Neuronal stem cell (in vitro differentiated cells): ENCODE measurements around the gene TOMM22.
"Not testable (repeated sequence)": the region's sequence is repeated elsewhere in the genome, so short reads cannot be mapped to it uniquely, and the experiment has no call there.

Experiments
- DNase-seq: peaks from one replicate; pipeline ENCODE4 v3.0.0-alpha.2; 2013; ENCODE audit warnings: low spot score
- H2AFZ ChIP-seq: one replicate; pipeline ENCODE4 v1.6.1; 2013; ENCODE audit warnings: mild to moderate bottlenecking, low read length, inconsistent platforms
- H2AK5ac ChIP-seq: 2 replicates; pipeline ENCODE4 v1.6.1; 2013; ENCODE audit warnings: low read depth, mild to moderate bottlenecking, inconsistent platforms, low read length, moderate library complexity, mixed read lengths
- H2BK120ac ChIP-seq: 2 replicates; pipeline ENCODE4 v1.6.1; 2013; ENCODE audit warnings: low read depth, mild to moderate bottlenecking, inconsistent platforms, low read length, moderate library complexity, mixed read lengths
- H2BK12ac ChIP-seq: one replicate; pipeline ENCODE4 v1.6.1; 2013; ENCODE audit warnings: low read length, inconsistent platforms
- H2BK15ac ChIP-seq: 2 replicates; pipeline ENCODE4 v1.6.1; 2013; ENCODE audit warnings: mild to moderate bottlenecking, low read length, inconsistent platforms, mixed read lengths
- H2BK5ac ChIP-seq: one replicate; pipeline ENCODE4 v1.6.1; 2013; ENCODE audit warnings: inconsistent platforms, mild to moderate bottlenecking, low read length, moderate library complexity
- H3K14ac ChIP-seq: one replicate; pipeline ENCODE4 v1.6.1; 2013; ENCODE audit warnings: low read length, inconsistent platforms
- H3K18ac ChIP-seq: 2 replicates; pipeline ENCODE4 v1.6.1; 2013; ENCODE audit warnings: low read length, inconsistent platforms
- H3K23ac ChIP-seq: 2 replicates; pipeline ENCODE4 v1.6.1; 2013; ENCODE audit warnings: low read depth, mild to moderate bottlenecking, mixed read lengths, low read length, inconsistent platforms; ENCODE audit not compliant: poor library complexity
- H3K27ac ChIP-seq: replicated peaks from 3 replicates; pipeline ENCODE4 v1.5.1; 2013; ENCODE audit warnings: low read length, inconsistent platforms
- H3K27me3 ChIP-seq, 3 experiments: 2 replicates each; pipeline ENCODE4 v1.6.1; 2013; ENCODE audit warnings: low read length in 3 of 3, mild to moderate bottlenecking in 2 of 3, inconsistent platforms in 1 of 3, low read depth in 1 of 3, mixed read lengths in 1 of 3, moderate library complexity in 1 of 3; ENCODE audit not compliant: control insufficient read depth in 3 of 3, insufficient read depth in 3 of 3
- H3K36me3 ChIP-seq, 2 donors: replicated peaks in 1 of 2; 2 replicates each; pipeline ENCODE4 v1.6.1; 2013; ENCODE audit warnings: low read length in 2 of 2; ENCODE audit not compliant: control insufficient read depth in 2 of 2, insufficient read depth in 2 of 2
- H3K4ac ChIP-seq: 2 replicates; pipeline ENCODE4 v1.6.1; 2013; ENCODE audit warnings: inconsistent platforms, mild to moderate bottlenecking, low read length, moderate library complexity
- H3K4me1 ChIP-seq, 2 donors: 1 replicate in 1 of 2; 2 replicates in 1 of 2; pipeline ENCODE4 v1.6.1; 2013; ENCODE audit warnings: low read length in 2 of 2, low read depth in 1 of 2; ENCODE audit not compliant: control insufficient read depth in 2 of 2, insufficient read depth in 1 of 2
- H3K4me2 ChIP-seq: one replicate; pipeline ENCODE4 v1.6.1; 2013; ENCODE audit warnings: mild to moderate bottlenecking, low read length, inconsistent platforms; ENCODE audit not compliant: insufficient read depth, poor library complexity, severe bottlenecking
- H3K4me3 ChIP-seq, 2 donors: 2 replicates each; pipeline ENCODE4 v1.5.1; 2013; ENCODE audit warnings: low read length in 2 of 2, mild to moderate bottlenecking in 2 of 2, inconsistent platforms in 1 of 2, moderate library complexity in 1 of 2
- H3K79me1 ChIP-seq: one replicate; pipeline ENCODE4 v1.6.1; 2013; ENCODE audit warnings: low read depth, mild to moderate bottlenecking, inconsistent platforms, low read length, moderate library complexity
- H3K9ac ChIP-seq: one replicate; pipeline ENCODE4 v1.6.1; 2013; ENCODE audit warnings: mild to moderate bottlenecking, low read depth, low read length, inconsistent platforms; ENCODE audit not compliant: poor library complexity
- H3K9me3 ChIP-seq, 2 donors: replicated peaks in 1 of 2; 2 replicates each; pipeline versions ENCODE3 to v1.6.1; 2013; ENCODE audit warnings: low read length in 2 of 2, mild to moderate bottlenecking in 2 of 2, inconsistent platforms in 1 of 2, low read depth in 1 of 2, mixed read lengths in 1 of 2, moderate library complexity in 1 of 2; ENCODE audit not compliant: control insufficient read depth in 2 of 2, insufficient read depth in 1 of 2
- H4K8ac ChIP-seq: one replicate; pipeline ENCODE4 v1.6.1; 2013; ENCODE audit warnings: low read depth, mild to moderate bottlenecking, inconsistent platforms, low read length, moderate library complexity
- H4K91ac ChIP-seq: one replicate; pipeline ENCODE4 v1.6.1; 2013; ENCODE audit warnings: low read length, low read depth, mild to moderate bottlenecking, inconsistent platforms; ENCODE audit not compliant: poor library complexity
- WGBS, 2 donors: extraction: QIAGEN DNeasy Blood & Tissue Kit; methylation state at CpG; one replicate each; pipeline ENCODE4 v1.1.7; 2013; ENCODE audit warnings: missing lambda C conversion rate in 2 of 2, mixed read lengths in 1 of 2; ENCODE audit not compliant: insufficient read length in 2 of 2, insufficient replicate concordance in 1 of 2; ENCODE audit errors: extremely low coverage in 2 of 2; 5-methylcytosine and 5-hydroxymethylcytosine counted together

TOMM22 gene

DNA sequence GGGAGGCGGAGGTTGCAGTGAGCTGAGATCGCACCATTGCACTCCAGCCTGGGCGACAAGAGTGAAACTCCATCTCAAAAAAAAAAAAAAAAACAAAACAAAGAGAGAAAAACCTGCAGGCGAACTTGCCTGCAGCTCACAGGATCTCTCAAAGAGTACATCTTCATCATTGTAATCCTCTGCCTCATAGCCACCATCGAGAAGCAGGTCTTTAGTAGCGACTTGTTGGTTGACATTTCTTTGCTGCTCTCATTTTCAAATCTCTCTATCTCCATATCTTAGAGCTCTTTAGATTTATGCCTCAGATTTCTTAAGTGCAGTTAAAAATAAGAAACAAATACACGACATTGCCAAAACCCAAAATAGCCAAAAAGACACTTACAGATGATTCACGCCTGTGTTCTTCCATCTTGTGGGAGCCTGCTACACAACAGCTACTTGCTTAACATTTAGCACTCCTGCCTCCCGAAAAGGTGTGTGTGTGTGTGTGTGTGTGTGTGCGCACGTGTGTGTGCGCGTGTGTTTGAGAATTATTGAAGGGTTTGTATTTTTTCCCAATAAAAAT, 40.2 kb upstream of the TOMM22 start:
- Histone ChIP-seq H4K8ac (no peak overlapping the region), H3K4me2 (no peak overlapping the region), H3K14ac (no peak overlapping the region), H3K27ac (no peak overlapping the region), H4K91ac (no peak overlapping the region), H3K79me1 (peaks cover 1% of the 10 kb centered on the region), H2BK120ac (no peak overlapping the region), H3K18ac (no peak overlapping the region), H3K36me3 (peaks cover 25 to 44% of the 10 kb centered on the region in 2 donors), H2BK15ac (no peak overlapping the region), H3K9ac (no peak overlapping the region), H3K23ac (no peak overlapping the region), H2BK5ac (no peak overlapping the region), H2BK12ac (no peak overlapping the region), H3K4ac (no peak overlapping the region), H3K27me3 (no peaks in the 10 kb centered on the region), H3K4me1 (no peaks in the 10 kb centered on the region), H3K4me3 (no peak overlapping the region), H2AK5ac (no peak overlapping the region), H3K9me3 (peaks cover 0 to 2% of the 10 kb centered on the region in 2 donors), H2AFZ (no peak overlapping the region)
- DNase-seq: no peak
- WGBS, 2 donors: no CpG with 5 or more reads among the region's 13 CpGs

DNA sequence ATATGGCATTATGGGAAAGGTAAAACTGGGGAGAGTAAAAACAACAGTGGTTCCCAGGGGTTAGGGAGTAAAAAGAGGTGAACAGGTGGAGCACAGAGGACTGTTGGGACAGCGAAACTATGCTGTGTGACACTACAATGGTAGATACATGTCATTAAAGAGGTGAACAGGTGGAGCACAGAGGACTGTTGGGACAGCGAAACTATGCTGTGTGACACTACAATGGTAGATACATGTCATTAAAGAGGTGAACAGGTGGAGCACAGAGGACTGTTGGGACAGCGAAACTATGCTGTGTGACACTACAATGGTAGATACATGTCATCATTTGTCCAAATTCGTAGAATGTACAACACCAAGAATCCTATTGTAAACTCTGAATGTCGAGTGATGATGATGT, 37.5 kb upstream of the TOMM22 start:
- H2AK5ac ChIP-seq, DNase-seq, H3K4me3 ChIP-seq, H3K18ac ChIP-seq, H3K27me3 ChIP-seq, H2BK120ac ChIP-seq, H3K27ac ChIP-seq, H4K91ac ChIP-seq, H3K4me1 ChIP-seq, H3K4me2 ChIP-seq, H2BK5ac ChIP-seq, H3K14ac ChIP-seq, H4K8ac ChIP-seq, H3K23ac ChIP-seq, H2AFZ ChIP-seq, H3K79me1 ChIP-seq, H2BK12ac ChIP-seq, H3K9ac ChIP-seq, H3K4ac ChIP-seq, H2BK15ac ChIP-seq, H3K9me3 ChIP-seq: not testable (repeated sequence)
- no CpG with 5 or more reads among the region's 5 CpGs for WGBS, 2 donors
- H3K36me3 ChIP-seq: peaks cover 20 to 32% of the 10 kb centered on the region in 2 donors

DNA sequence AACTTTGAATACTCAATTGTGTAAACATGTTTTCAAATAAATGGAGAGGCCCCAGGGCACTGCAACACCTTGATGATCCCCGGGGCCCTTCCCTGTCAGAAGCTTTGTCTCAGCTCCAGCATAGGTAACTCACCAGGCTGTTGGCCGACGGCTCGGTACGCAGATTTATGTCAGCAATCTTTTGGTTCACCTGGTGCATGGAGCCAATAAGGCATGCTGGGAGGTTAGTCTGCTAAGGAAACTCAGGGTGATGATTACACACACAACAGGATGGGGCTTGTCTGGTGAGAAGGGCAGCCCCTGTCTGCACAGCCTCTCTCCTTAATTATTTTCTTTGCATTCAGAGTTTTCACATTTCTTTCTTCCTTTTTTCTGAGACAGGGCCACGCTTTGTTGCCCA, 36.3 kb upstream of the TOMM22 start:
- H3K18ac ChIP-seq: no peak overlapping the region
- H3K9ac ChIP-seq: no peak overlapping the region
- H4K8ac ChIP-seq: no peak overlapping the region
- no peak for DNase-seq
- H2BK15ac ChIP-seq: no peak overlapping the region
- no peak overlapping the region for H3K4me3 ChIP-seq
- H3K27ac ChIP-seq: no peak overlapping the region
- no CpG with 5 or more reads among the region's 6 CpGs for WGBS, 2 donors
- H3K27me3 ChIP-seq: no peaks in the 10 kb centered on the region
- no peak overlapping the region for H3K14ac ChIP-seq
- H2BK5ac ChIP-seq: no peak overlapping the region
- H2BK120ac ChIP-seq: no peak overlapping the region
- peaks cover 21 to 36% of the 10 kb centered on the region in 2 donors for H3K36me3 ChIP-seq
- H3K4ac ChIP-seq: no peak overlapping the region
- H3K4me2 ChIP-seq: no peak overlapping the region
- H3K4me1 ChIP-seq: no peaks in the 10 kb centered on the region
- no peak overlapping the region for H2AK5ac ChIP-seq
- peaks cover 0 to 2% of the 10 kb centered on the region in 2 donors for H3K9me3 ChIP-seq
- H2AFZ ChIP-seq: no peak overlapping the region
- H2BK12ac ChIP-seq: no peak overlapping the region
- H3K79me1 ChIP-seq: no peaks in the 10 kb centered on the region
- H4K91ac ChIP-seq: no peak overlapping the region
- H3K23ac ChIP-seq: no peak overlapping the region

DNA sequence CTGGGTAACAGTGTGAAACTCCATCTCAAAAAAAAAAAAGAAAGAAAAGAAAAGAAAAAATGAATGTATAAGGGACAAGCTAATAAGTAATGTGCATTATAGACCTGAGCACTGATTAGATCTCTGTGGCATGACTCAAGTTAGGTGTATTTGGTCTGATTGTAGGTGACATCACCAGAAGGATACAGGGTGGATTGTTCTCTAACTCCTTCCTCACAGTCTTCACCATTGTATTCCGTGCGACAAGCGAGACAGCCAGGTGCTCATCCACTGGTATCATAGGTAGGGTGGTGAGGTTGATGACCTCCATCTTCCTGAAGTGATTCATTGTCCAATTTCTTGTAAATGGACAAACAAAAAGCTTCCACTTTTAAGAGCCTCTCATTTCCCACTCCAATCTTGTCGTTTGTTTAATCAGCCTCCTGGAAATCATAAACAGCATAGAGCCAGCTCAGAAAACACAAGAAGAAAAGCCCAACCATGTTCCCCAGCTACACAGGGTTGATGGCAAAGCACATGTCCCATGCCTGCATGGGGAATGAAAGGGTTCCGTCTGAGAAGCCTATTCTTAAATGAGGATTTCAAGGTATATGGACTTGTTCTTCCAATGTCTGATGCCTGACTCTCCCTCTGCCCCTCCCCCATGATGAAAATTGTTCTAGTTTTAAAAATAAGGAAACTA, 31.8 kb upstream of the TOMM22 start:
- Histone ChIP-seq H2BK15ac (no peak overlapping the region), H4K8ac (no peak overlapping the region), H2BK12ac (no peak overlapping the region), H2AK5ac (no peak overlapping the region), H3K9ac (no peak overlapping the region), H3K36me3 (peaks cover 16 to 21% of the 10 kb centered on the region in 2 donors), H3K18ac (no peak overlapping the region), H3K23ac (no peak overlapping the region), H3K4ac (no peak overlapping the region), H2AFZ (no peak overlapping the region), H3K27me3 (no peaks in the 10 kb centered on the region), H2BK5ac (no peak overlapping the region), H3K4me3 (no peak overlapping the region), H3K79me1 (no peaks in the 10 kb centered on the region), H4K91ac (no peak overlapping the region), H3K9me3 (peaks cover 0 to 2% of the 10 kb centered on the region in 2 donors), H3K14ac (no peak overlapping the region), H3K4me2 (no peak overlapping the region), H2BK120ac (no peak overlapping the region), H3K4me1 (no peaks in the 10 kb centered on the region), H3K27ac (no peak overlapping the region)
- no peak for DNase-seq
- WGBS, 2 donors: no CpG with 5 or more reads among the region's 5 CpGs
